OCI-LY1 (cell line): ENCODE data around the gene E2F8.
"Not testable (repeated sequence)": the region's sequence is repeated elsewhere in the genome, so short reads cannot be mapped to it uniquely, and the experiment has no call there.

Experiments
- H2AFZ ChIP-seq: fragments of 200-600 bp; sonication (generic), shearing (Covaris generic); 2 replicates; pipeline ENCODE4 v1.6.0; 2014; ENCODE audit warnings: antibody characterized with exemption, mild to moderate bottlenecking, low read length
- H3F3A ChIP-seq: fragments of 200-600 bp; sonication (generic), shearing (Covaris generic); 2 replicates; pipeline ENCODE4 v1.6.0; 2014; ENCODE audit warnings: mild to moderate bottlenecking, antibody characterized with exemption, low read length, moderate library complexity; ENCODE audit not compliant: insufficient read depth
- H3K27ac ChIP-seq: fragments of 200-600 bp; sonication (generic); 2 replicates; pipeline ENCODE4 v1.5.1; 2014; ENCODE audit warnings: low read length, mixed run types, mild to moderate bottlenecking, low read depth; ENCODE audit not compliant: poor library complexity, severe bottlenecking
- H3K27me3 ChIP-seq: fragments of 200-600 bp; sonication (generic); 2 replicates; pipeline ENCODE4 v1.6.0; 2014; ENCODE audit warnings: antibody characterized with exemption, mild to moderate bottlenecking, low read length, moderate library complexity; ENCODE audit not compliant: insufficient read depth
- H3K36me3 ChIP-seq: fragments of 200-600 bp; sonication (generic); 2 replicates; pipeline ENCODE4 v1.6.1; 2014; ENCODE audit warnings: mild to moderate bottlenecking, antibody characterized with exemption, low read length, moderate library complexity, mixed read lengths; ENCODE audit not compliant: insufficient read depth
- H3K4me1 ChIP-seq: fragments of 200-600 bp; sonication (generic); 2 replicates; pipeline ENCODE4 v1.5.1; 2014; ENCODE audit warnings: mild to moderate bottlenecking, low read length, moderate library complexity; ENCODE audit not compliant: insufficient read depth, severe bottlenecking
- H3K4me2 ChIP-seq: fragments of 200-600 bp; sonication (generic), shearing (Covaris generic); 2 replicates; pipeline ENCODE4 v1.6.1; 2014; ENCODE audit warnings: low read length
- H3K4me3 ChIP-seq: fragments of 200-600 bp; sonication (generic); 2 replicates; pipeline ENCODE4 v1.5.1; 2014; ENCODE audit warnings: low read length, low read depth, mild to moderate bottlenecking, mixed read lengths; ENCODE audit not compliant: poor library complexity, severe bottlenecking
- H3K79me2 ChIP-seq: fragments of 200-600 bp; shearing (Covaris generic); 2 replicates; pipeline ENCODE4 v1.6.1; 2016; ENCODE audit warnings: mixed run types, low read length, mixed read lengths; ENCODE audit not compliant: insufficient read depth
- H3K9ac ChIP-seq: fragments of 200-600 bp; sonication (generic), shearing (Covaris generic); 2 replicates; pipeline ENCODE4 v1.6.1; 2014; ENCODE audit warnings: mild to moderate bottlenecking, low read length, mixed read lengths
- H3K9me2 ChIP-seq: fragments of 200-600 bp; sonication (generic), shearing (Covaris generic); 2 replicates; pipeline ENCODE4 v1.6.1; 2014; ENCODE audit warnings: low read depth, mild to moderate bottlenecking, low read length, mixed read lengths
- H3K9me3 ChIP-seq: fragments of 200-600 bp; shearing (Covaris generic); 2 replicates; pipeline ENCODE4 v1.6.1; 2014; ENCODE audit warnings: low read length, mixed read lengths
- H4K20me1 ChIP-seq: fragments of 200-600 bp; sonication (generic), shearing (Covaris generic); 2 replicates; pipeline ENCODE4 v1.6.0; 2016; ENCODE audit warnings: mild to moderate bottlenecking, low read length; ENCODE audit not compliant: insufficient read depth
- EZH2 ChIP-seq: fragments of 200-600 bp; sonication (generic), shearing (Covaris generic); IDR thresholded peaks from 2 replicates; pipeline ENCODE4 v1.8.0; 2017; ENCODE audit warnings: borderline replicate concordance, mixed run types, mild to moderate bottlenecking, antibody characterized with exemption, low read length, moderate library complexity, mixed read lengths
- TF ChIP-seq, protein P1 (sequence below): fragments of 200-600 bp; sonication (generic), shearing (Covaris generic); IDR thresholded peaks from 2 replicates; pipeline ENCODE4 v1.5.1; 2017; ENCODE audit warnings: mild to moderate bottlenecking, antibody characterized with exemption, low read length, moderate library complexity, mixed read lengths

E2F8 gene

DNA sequence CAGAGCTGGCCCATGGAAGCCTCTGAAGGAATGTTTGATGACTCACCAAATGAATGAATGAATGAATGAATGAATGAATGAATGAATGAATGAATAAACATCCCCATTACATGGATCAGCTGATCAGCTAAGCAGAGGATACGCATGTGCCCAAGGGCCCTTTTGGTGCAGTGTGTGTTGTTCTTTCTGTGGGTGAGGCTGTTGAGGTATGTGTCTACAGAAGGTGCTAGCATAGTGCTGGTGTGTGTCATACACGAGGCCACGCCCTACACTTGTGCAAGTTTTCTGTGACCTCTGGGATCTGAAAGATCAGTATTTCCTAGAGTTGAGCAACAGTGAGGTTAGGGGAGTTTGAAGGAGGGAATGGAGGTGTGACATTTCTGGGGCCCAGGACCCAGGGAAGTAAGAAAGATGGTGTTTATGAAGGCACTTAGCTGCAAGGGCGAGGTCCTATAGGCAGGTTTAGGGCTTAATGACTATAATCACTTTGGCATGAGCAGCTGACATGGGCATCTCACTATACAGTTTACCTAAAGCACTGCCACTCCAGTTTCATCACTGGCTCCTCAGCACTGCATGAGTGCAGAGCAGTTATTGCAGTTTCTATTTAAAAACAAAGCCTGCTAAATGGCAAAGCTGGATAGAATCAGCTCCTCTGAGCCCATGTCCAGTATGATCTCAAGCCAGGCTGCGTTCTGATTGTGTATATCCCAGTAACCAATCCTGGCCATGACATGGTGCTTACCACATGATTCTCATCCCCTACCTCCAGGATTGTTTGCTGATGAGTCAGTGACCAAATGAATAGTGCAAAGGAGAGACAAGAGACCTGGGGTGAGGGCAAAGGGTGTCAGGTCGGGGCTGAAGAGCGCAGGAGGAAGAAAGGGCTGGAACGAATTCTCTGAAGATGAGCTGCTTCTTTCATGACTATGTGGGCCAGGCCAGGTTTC is 36.4 kb upstream of the E2F8 start:
- H3K27me3 ChIP-seq: 0 out of 2 replicates have a peak, but pooled peaks cover 3% of the 10 kb centered on the region
- no peaks in the 10 kb centered on the region for H3F3A ChIP-seq
- no peak overlapping the region for H3K27ac ChIP-seq
- no peak overlapping the region for H3K4me3 ChIP-seq
- no peak for TF ChIP-seq EZH2
- TF ChIP-seq, protein P1, sequence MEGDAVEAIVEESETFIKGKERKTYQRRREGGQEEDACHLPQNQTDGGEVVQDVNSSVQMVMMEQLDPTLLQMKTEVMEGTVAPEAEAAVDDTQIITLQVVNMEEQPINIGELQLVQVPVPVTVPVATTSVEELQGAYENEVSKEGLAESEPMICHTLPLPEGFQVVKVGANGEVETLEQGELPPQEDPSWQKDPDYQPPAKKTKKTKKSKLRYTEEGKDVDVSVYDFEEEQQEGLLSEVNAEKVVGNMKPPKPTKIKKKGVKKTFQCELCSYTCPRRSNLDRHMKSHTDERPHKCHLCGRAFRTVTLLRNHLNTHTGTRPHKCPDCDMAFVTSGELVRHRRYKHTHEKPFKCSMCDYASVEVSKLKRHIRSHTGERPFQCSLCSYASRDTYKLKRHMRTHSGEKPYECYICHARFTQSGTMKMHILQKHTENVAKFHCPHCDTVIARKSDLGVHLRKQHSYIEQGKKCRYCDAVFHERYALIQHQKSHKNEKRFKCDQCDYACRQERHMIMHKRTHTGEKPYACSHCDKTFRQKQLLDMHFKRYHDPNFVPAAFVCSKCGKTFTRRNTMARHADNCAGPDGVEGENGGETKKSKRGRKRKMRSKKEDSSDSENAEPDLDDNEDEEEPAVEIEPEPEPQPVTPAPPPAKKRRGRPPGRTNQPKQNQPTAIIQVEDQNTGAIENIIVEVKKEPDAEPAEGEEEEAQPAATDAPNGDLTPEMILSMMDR: no peak
- no peak overlapping the region for H2AFZ ChIP-seq
- H3K4me1 ChIP-seq: no peaks in the 10 kb centered on the region
- no peaks in the 10 kb centered on the region for H3K9me2 ChIP-seq
- H3K9ac ChIP-seq: no peak overlapping the region
- no peaks in the 10 kb centered on the region for H4K20me1 ChIP-seq
- no peak overlapping the region for H3K4me2 ChIP-seq
- no peaks in the 10 kb centered on the region for H3K9me3 ChIP-seq
- H3K36me3 ChIP-seq: no peaks in the 10 kb centered on the region
- H3K79me2 ChIP-seq: no peaks in the 10 kb centered on the region

DNA sequence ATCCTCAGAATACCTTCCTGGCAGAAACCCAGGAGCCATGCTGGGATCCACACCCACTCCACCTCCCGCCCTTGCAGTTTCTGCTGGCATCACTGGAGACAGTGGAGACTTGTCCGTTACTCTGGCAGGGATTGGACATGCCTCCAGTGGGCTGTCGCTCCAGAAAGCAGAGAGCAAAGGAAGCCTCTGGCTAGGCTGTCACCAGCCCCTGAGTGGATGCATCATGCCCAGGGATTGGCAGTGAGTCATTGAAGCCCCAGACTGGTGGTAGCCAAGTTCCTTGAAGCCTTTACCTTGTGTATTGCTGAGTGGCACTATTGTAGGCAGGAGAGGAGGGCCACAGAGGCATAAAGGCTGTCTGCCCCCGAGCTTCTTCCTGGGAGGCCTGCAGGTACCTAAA is 34.8 kb upstream of the E2F8 start:
- Histone ChIP-seq H3K4me3 (no peak overlapping the region), H3K4me2 (no peak overlapping the region), H4K20me1 (no peaks in the 10 kb centered on the region), H3K9me2 (no peaks in the 10 kb centered on the region), H3K36me3 (no peaks in the 10 kb centered on the region), H3K9ac (no peak overlapping the region), H2AFZ (no peak overlapping the region), H3K27me3 (0 out of 2 replicates have a peak, but pooled peaks cover 3% of the 10 kb centered on the region), H3F3A (no peaks in the 10 kb centered on the region), H3K4me1 (no peaks in the 10 kb centered on the region), H3K9me3 (no peaks in the 10 kb centered on the region), H3K27ac (no peak overlapping the region), H3K79me2 (no peaks in the 10 kb centered on the region)
- TF ChIP-seq EZH2: no peak
- TF ChIP-seq, protein P1: no peak

DNA sequence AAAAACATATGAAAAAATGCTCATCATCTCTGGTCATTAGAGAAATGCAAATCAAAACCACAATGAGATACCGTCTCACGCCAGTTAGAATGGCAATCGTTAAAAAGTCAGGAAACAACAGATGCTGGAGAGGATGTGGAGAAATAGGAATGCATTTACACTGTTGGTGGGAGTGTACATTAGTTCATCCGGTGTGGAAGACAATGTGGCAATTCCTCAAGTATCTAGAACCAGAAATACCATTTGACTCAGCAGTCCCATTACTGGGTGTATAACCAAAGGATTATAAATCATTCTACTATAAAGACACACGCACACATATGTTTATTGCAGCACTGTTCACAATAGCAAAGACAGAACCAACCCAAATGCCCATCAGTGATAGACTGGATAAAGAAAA is 32.5 kb upstream of the E2F8 start:
- not testable (repeated sequence) for H3K4me1 ChIP-seq, H3F3A ChIP-seq, H3K27ac ChIP-seq, H3K4me3 ChIP-seq, H3K27me3 ChIP-seq, H3K9ac ChIP-seq, H3K9me2 ChIP-seq, H3K36me3 ChIP-seq, H3K79me2 ChIP-seq, H3K9me3 ChIP-seq, H3K4me2 ChIP-seq, H4K20me1 ChIP-seq, H2AFZ ChIP-seq

DNA sequence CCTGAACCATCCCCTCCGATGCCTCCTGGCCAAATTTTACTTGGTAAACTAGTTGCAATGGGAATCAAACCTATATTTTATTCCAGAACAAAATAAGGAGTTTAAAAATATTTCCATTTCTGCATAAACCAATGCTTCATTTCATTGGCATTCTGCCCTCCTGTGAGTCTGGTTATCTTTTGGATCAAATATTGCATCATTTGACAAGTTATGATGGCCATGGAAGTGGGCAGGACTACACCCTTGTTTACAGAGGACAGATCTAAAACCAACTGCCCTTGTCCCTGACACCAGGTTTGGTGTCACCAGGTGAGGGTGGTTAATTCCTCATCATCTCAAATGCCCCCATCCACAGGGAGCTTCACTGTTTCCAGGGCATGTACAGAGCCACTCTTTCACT is 28.2 kb upstream of the E2F8 start:
- H3K36me3 ChIP-seq: no peaks in the 10 kb centered on the region
- H3K9me3 ChIP-seq: no peaks in the 10 kb centered on the region
- H3K27ac ChIP-seq: no peak overlapping the region
- no peaks in the 10 kb centered on the region for H3K27me3 ChIP-seq
- H3K9ac ChIP-seq: no peak overlapping the region
- no peaks in the 10 kb centered on the region for H4K20me1 ChIP-seq
- H3K9me2 ChIP-seq: no peaks in the 10 kb centered on the region
- TF ChIP-seq, protein P1: no peak
- no peak for TF ChIP-seq EZH2
- H3K79me2 ChIP-seq: no peaks in the 10 kb centered on the region
- no peak overlapping the region for H3K4me3 ChIP-seq
- H3K4me1 ChIP-seq: no peaks in the 10 kb centered on the region
- no peak overlapping the region for H3K4me2 ChIP-seq
- no peaks in the 10 kb centered on the region for H3F3A ChIP-seq
- H2AFZ ChIP-seq: no peak overlapping the region
